HG02610 (cell line): ENCODE results near the gene PLEKHG7.

Experiments used
- ATAC-seq: cut with Tn5 transposase; IDR thresholded peaks from one replicate; pipeline ENCODE4 v1.9.1; 2021; ENCODE audit warnings: mild to moderate bottlenecking, moderate library complexity; ENCODE audit not compliant: unreplicated experiment

Gene PLEKHG7

DNA sequence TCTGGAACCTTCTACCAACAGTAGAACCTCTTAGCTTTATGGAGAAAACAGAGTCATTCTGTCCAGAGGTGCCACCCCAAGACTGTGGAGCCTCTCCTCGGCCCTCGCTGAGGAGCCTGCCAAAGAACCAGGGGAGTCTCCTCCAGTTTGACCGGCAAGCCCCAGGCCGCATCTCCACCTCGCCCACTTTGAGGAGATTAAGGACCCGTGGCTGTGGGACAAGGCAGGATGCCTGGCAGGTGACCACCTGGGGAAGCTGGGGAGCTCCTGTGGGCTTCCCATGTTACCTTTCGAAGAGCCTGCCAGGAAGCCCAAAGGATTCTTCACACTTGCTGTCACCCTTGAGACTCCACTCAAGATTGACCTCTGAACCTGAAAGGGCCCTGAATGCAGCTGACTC, 3.8 kb downstream of the PLEKHG7 start:
- no peak for ATAC-seq

DNA sequence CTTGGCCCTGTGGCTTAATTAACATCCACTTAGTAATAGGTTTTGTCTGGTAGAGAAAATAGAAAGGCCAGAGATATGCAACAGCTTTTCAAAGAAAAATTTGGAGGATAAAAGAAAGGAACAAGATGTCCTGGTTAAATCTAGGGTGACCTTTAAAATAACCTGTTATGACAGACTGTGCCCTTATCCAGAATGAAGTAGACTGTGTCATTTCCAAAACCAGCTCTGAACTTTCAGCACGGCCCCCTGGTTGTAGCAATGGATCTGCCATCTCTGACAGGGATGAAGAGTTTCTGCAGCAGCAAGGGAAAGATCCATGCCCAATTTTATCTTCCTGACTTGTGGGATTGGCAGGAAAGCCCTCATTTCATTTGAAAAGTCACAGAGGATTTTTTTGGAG, 5.1 kb downstream of the PLEKHG7 start:
- no peak for ATAC-seq

DNA sequence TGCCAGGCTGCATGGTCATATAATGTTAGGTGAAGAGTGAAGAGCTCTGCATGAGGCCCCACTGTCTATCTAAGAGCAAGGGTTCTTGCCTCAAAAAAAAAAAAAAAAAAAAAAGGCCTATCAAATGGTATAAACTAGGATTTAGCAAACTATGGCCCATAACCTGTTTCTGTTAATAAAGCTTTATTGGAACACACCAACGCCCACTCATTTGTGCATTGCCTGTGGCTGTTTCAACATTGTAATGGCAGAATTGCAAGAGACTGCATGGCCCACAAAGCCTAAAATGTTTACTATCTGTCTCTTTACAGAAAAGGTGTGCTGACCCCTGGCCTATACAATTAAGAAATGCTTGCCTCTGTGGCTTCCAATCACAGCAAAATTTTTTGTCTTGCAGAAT, 12.8 kb downstream of the PLEKHG7 start:
- ATAC-seq, result no peak

DNA sequence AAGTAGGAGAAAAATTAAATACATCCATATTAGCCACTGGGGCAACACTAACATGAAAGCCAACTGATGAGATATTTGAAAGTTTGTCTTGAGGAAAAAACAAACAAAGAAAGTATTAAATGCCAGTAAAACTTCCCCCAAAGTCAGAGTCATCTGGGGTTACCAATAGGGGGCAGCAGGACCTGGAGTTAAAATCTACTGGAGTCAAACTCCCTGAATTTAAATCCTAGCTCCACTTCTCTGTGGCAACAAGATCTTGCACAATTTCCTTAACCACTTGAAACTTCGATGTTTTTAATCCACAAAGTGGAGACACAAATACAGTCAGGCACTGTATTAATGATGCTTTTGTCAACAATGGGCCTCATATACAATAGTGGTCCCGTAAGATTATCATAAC, 14.4 kb downstream of the PLEKHG7 start:
- ATAC-seq, result no peak

DNA sequence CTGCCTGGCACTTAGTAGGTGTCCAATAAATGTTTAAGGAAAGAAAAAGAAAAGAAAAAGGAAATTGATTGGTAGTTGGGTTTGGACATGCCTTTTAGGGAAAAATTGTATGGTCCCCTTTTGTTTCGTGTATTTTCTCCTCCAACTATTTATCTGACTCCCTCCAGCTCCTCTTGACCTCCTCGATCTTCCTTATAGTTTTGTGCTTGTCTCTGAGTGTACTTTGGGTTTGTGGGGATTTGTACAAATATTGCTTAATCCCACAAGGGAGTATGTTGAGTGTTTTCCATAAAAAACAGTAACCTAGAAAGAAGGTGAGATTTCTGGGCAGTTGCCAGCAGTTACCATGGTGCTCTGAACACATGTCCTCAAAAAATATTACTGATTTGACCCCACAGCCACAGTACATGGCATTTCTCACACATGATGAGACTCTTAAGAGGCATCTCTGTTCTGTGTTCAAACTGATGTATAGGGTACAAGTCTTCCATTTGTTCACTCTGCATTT, 15.7 kb downstream of the PLEKHG7 start:
- no peak for ATAC-seq

DNA sequence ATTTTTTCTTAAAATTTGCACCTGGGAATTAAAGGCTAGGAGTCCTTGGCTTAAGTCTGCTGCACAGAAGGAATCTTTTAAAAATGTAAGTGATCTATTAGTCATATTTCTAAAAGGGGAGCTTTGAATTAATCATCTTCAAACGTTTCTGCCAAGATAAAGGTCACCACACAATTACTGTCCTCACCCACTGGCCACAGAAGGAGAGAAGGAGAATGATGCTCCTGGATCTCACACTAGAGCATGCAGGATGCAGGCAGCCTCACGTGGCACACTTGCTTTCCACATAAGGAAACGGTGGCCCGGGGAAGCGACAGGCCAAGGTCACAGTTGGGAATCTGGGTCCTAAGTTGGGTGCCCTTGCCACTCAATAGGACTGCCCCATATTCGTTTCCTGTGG, 16.9 kb downstream of the PLEKHG7 start:
- ATAC-seq, result no peak

DNA sequence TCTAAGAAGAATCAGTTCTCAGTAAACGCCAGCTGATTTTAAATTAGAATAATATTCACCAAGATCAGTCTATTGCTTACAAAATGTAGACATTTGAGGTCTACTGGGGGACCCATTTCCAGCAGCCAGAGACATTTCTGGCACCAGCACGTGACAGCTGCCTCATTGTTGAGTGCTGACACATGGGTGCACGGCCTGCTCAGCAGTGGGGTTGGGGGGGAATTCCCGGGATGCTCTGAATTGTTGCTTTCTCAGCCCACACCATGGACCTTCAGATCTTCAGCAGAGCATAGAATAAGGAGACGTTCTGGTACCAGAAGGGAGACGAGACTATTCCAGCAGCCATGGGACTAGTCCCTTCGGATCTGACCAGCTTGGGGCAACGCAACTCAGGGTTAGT, 18.3 kb downstream of the PLEKHG7 start:
- no peak for ATAC-seq

DNA sequence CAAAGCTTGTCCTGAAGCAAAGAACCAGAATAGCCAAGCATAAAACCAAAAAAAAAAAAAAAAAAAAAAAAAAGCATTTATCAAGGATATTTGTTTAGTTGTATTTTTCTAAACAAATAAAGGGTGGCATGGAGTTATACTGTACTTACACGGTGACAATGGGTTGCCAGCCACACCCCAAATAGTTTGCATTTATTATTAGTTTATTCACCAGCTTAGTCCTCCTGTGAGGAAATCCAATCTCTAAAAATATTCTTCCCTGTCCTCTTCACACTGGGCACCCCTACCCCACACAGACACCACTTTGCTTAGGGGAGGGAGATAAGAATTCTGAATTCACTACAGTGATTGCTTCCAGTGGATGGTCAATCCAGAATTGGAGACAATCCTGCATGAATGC, 18.9 kb downstream of the PLEKHG7 start:
- ATAC-seq, result no peak

DNA sequence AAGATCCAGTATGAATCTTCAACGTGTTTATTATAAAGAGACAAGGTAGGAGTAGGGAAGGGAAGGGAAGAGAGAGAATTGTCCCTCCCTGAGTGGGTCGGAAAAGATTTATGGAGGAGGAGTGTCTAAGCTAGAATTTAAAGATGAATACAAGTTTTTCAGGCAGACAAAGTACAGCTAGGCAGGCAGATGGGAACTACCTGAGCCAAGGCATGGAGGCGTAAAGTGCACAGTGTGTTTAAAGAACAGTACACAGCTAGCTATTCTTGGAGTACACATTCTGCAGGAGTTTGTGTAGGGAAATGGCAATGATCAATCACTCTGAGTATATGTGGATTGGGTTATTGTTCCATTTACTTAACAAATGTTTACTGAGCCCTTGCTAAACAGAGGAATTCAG, 20.1 kb downstream of the PLEKHG7 start:
- no peak for ATAC-seq

DNA sequence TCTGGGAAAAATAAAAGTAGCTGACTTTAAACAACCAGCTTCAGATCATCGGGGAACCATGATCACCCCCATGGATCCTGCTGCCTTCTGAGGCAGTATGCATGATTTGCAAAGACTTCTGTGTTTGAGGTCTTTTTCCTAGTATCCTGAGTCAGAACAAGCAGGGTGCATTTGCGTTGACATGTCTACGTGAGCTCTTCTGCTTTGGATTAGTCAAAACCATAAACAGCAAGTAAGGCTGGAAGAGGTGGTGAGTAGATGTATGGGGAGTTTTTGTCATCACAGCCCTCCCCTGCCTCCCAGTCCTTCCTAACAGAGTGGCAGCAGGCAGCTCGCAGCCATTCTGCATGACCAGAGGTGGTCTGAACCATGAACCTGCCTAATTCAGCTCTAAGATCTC, 24.1 kb downstream of the PLEKHG7 start:
- no peak for ATAC-seq

DNA sequence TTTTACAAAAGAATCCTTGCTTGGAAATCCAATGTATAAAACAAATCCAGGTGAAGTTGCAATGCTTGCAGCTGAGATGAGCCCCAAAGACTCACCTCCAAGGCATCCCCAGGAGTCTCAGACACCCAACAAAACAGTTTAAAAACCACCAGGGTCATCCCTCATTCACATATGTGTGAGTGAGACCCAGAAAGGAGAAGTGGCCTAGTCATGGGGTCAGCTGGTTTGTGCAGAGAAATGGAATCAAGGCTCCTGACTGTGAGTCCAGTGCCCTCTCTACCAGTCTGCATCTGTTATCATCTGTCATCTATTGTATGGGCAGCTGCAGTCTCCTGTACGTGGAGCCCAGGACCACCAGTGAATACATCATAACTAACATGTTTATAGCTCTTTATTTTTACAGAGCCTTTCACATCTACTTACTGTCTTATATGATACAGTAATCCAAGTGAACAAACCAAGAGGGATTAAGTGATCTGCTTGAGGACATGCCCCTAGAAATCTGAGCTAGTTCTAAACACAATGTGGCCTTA, 27.1 kb downstream of the PLEKHG7 start:
- no peak for ATAC-seq

DNA sequence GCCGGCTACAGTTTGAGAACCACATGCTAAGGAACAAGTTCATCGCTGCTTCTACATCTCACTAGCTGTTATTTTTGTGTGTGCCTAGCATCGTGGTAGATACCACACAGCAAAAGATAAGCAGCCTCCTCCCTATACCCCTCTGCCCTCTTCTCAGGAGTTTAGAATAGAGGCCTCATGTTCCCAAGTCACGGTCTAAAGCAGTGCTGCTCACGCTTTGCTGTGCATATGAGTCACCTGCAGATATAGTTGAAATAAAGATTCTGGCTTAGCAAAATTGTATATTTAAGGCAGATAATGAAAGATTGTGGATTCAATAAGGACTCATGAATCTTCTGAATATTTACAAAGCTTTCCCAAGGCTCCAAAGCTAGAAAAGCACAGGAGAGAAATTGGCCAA, 28.0 kb downstream of the PLEKHG7 start:
- no peak for ATAC-seq

DNA sequence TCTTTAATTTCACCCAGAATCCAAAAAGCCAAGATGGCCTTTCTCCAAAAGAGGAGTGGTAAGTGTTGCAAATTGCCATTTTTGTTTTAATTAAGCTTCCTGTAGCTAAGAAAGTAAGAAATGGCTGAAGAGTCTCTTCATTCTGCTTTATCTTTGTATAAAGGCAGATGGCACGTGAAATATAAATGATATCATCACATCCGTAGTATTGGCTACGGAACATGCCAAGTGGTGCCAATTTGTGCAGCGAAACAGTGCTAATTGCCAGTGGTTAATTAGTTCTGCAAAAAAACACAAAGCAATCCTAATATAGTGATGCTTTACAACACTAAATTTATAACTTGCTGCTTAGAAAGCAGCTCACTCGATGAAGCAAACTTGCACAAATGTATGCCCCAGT, 29.4 kb downstream of the PLEKHG7 start:
- no peak for ATAC-seq

DNA sequence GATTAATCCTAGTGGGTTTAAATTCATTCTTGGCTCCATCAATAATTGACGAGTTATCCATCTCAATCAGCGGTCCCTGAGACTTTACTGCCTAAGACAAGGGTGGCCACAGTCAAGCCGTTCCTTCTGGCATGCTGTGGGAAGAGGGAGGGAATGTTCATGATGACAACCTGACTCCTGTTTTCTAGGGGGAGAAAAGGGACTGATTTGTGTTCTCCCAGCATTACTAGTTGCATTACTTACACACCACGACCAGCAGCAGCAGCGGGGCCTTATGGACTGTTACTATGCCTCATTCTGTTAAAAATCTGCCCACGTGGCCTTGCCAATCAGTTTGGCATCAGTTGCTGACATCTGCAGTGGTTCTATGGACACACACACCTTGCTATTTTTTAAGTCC, 29.9 kb downstream of the PLEKHG7 start:
- no peak for ATAC-seq

DNA sequence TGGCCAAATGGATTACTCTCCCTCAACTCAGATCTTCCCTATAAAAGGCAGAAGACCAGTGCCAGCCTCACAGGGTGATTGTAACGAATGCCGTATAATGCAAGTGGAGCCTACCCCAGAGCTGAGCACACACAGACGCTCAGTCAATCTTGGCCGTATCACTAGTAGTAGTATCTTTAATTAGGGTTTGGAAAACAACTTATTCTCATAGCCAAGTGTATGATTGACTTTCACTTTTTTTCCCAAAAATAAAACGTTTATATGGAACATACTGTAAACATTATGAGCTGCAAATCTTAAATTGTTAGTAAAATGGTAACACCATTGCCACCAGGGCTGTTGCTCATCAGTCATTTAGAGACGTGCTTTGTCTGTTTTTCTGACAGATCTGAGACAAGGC, 30.4 kb downstream of the PLEKHG7 start:
- ATAC-seq, result no peak

DNA sequence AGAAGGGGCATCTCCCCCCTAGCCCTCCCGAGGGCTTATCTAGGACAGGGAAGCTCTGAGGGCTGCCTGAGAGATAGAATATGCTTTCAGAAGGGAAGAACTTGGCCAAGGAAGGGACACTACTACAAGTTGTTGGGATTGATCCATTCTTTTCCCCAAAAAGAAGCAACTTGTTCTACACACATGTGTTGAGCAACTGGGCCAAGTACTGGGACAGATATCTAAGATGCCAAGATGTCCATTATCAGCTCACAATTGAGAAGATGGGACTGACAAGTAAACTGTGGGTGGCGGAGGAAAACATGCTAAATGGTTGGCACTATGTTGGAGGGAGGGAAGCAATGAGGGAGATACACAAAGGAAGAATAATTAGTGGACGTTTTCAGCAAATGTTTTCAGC, 30.9 kb downstream of the PLEKHG7 start:
- ATAC-seq, result no peak

DNA sequence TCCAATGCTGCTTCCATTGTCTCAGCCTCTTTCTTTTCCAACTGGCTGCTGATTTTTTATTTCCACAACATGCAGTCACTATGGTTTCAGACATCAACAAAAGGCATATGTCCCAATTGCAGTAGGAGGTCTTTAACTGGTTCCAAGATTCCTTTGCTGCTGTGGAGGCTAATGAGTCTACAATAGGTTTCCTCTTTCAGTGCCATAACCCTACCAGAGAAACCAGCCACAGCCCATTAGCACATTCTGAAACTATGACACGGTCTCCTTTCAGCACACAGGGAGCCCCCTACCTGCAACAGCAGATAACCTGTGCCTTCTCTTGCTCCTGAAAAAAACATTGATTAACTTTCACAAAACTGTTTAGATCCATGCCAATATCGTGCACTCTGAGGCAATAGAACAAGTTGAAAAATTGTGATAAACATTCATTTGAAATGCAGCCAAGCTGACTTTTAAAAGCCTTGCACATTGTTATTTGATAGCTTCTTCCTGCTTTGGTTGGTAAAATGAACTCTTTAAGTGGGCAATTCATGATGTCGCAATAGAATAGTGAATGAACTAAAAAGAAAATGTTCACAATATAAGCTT, 32.4 kb downstream of the PLEKHG7 start:
- ATAC-seq, result no peak

DNA sequence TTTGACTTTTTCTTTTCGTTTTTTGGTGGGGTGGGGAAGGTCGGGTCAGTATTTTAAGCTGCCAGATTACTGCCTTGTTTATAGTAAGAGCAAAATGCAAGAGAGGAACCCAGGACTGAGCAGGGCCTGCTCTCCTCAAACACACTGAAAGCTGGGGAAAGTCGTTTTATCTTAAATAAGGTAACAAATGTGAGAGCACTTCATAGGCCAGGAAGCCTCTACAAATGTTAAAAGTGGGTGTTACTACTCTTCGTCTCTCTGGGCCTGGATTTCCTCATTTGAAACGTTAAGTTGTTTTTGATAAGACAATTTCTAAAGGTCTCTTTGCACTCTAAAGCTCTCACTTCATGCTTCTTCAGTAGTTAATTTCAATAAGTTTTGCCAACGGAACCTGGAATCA, 33.8 kb downstream of the PLEKHG7 start:
- ATAC-seq, result no peak

DNA sequence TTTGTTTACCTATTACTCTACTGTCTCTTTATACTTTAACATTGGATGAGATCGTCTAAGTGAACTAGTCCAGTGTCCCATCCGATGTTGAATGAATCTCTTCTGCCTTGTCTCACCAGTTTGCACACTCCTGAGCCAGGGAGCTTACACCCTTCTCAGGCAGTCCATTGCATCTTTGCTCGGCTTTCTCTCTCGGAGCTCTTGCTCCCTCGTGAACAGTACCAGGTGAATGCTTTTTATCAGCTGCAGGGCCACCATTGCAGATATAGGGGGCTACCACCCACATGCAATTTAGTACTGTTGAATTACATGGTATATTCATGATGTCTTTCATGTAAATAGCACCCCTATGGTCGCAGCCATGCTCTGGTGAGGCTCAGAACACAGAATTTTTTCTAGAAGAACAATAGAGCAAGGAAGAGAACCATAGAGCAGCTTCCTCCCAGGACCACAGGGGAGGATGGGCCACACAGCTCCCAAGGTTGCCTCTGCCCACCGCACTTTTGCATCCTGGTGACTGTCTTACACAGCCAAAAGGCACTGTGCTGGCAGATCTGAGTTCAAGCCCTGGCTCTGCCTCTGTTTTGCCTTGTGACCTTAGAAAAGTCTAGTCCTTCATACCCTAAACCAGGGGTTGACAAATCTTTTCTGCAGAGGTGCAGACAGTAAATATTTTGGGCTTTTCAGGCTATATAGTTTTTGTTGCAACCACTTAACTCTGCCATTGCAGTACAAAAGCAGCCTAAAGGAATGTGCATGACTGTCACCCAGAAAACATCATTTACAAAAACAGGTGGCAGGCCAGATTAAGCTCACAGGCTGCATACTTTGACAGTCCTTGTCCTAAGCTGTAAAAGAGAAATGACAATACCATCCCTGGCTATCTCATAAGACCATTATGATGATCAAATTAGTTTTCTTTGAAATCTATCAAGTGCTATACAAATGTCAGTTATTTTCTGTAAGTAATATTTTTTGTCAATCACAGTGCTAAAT, 35.4 kb downstream of the PLEKHG7 start:
- ATAC-seq, result no peak

DNA sequence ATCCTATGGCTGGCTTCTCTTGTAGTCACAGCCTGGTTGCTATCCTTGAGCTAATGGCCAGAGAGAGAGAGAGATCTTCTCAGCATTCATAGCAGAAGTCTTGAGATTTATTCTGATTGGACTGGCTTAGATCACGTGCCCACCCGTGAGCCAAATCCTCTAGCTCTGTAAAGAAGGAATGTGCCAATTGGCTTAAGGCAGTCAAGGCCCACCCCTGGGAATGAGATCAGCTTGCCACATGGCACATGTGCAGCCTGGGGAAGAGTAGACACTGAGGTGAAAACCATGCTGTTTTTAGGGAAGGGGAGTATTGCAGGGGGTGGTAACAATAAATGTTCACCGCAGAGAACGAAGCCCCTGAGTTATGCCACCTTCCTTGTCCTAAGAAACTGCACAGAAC, 36.3 kb downstream of the PLEKHG7 start:
- ATAC-seq, result no peak

DNA sequence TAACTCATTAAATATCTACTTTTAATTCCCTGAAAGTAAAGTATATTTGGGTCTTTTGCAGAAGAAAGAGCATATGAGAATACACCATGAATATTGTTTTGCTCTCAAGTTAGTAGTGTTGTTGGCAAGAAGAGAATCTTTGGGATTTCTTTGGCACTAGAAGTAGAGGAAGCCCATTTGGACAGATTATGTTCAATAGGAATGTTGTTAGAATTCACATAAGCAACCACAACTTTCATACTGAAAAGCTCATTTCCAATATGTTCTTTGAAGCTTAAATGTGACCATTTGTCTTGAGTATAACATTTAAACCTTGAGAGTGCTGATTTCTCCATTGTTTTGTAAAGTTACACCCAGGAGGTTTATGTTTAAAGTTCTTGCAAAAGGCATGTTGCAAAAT, 37.6 kb downstream of the PLEKHG7 start:
- ATAC-seq, result no peak

DNA sequence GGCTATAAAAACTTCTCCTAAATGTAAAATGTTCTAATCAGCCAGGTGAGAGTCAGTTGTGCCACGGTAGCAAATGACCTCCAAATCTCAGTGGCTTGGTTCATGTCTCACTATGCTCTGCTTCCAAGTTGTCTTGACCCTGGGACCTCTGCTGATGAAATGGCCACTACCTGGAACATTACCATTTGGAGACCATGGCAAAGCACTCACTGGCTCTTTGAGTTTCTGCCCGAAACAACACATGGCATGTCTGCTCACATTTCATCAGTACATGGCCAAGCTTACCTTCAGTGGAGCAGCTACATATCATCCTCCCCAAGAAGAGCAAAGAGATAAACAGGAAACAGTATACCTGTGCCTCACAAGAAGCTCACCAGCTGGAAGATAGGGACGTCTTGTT, 40.2 kb downstream of the PLEKHG7 start:
- ATAC-seq, result no peak
